Duodenal mucosa (tissue), 2 donors: Measurements from ENCODE around the gene SERPINA7.

Experiments used
- H3K27ac ChIP-seq: one replicate; pipeline ENCODE4 v1.7.0; 2013; ENCODE audit warnings: low read depth, low read length
- H3K27me3 ChIP-seq, 2 donors: one replicate each; pipeline ENCODE4 v1.7.0; 2013; ENCODE audit warnings: low read length in 2 of 2, control low read depth in 1 of 2; ENCODE audit not compliant: insufficient read depth in 2 of 2, control insufficient read depth in 1 of 2
- H3K36me3 ChIP-seq, 2 donors: one replicate each; pipeline ENCODE4 v1.7.0; 2013; ENCODE audit warnings: low read length in 2 of 2, control low read depth in 1 of 2; ENCODE audit not compliant: insufficient read depth in 2 of 2, control insufficient read depth in 1 of 2
- H3K4me1 ChIP-seq, 2 donors: one replicate each; pipeline ENCODE4 v1.7.0; 2013; ENCODE audit warnings: low read length in 2 of 2, control low read depth in 1 of 2; ENCODE audit not compliant: insufficient read depth in 2 of 2, control insufficient read depth in 1 of 2
- H3K4me3 ChIP-seq, 2 donors: one replicate each; pipeline ENCODE4 v1.7.0; 2013; ENCODE audit warnings: low read length in 2 of 2, low read depth in 1 of 2
- H3K9ac ChIP-seq, 2 donors: one replicate each; pipeline ENCODE4 v1.7.0; 2013; ENCODE audit warnings: low read length in 2 of 2, low read depth in 1 of 2
- H3K9me3 ChIP-seq, 2 donors: one replicate each; pipeline ENCODE4 v1.7.0; 2013; ENCODE audit warnings: low read length in 2 of 2, control low read depth in 1 of 2; ENCODE audit not compliant: control insufficient read depth in 1 of 2

Gene SERPINA7

DNA sequence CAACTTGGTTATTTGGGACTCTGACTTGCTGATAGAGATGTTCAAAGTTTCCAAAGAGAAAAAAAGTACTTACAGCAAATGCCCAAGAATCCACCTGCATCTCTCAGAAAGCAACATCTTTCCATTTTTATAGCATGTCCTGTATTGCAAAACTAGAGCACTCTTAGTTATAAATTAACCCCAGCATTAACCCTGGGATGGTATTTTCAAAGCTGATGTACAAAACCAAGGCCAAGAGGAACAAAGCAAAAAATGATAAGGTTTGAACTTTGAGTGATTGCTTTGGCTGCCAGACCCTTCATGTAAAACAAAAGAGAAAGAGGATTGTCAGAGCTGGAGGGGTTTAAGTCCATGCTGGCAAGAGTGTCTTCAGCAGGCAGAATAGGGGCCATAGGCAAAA is at the start of gene SERPINA7:
SERPINA7 (minus strand) TSS at position 103 of the 400 bp plus-strand sequence. CDS start 1,669 bp downstream, outside the sequence.
- Histone ChIP-seq H3K4me3 (no peak within 1 kb of the TSS), H3K36me3 (no peaks in the 10 kb centered on the region), H3K27me3 (no peaks in the 10 kb centered on the region), H3K4me1 (no peaks in the 10 kb centered on the region), H3K9ac (no peak within 1 kb of the TSS), H3K9me3 (no peaks in the 10 kb centered on the region), H3K27ac (no peak within 1 kb of the TSS)

DNA sequence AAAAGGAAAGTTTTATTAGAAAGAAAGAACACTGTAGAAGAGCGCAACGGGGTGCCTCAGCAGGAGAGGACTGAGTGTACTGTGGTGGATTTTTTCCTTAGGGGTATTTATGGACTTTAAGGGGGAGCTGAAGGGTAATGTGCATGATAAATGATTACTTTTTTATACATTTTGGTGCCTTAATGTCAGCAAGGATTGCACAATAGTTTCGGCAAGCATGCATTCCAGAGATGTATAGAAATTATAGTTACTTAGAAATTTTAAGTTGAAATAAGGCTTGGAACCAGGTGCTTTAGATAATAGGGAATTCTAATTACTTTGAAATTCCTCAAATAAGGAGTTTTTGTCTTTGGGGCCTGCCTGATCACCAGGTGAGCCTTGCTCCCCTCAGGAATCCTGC is 30.5 kb upstream of the SERPINA7 start:
- no peak overlapping the region for H3K27ac ChIP-seq
- no peaks in the 10 kb centered on the region for H3K4me1 ChIP-seq
- no peaks in the 10 kb centered on the region for H3K27me3 ChIP-seq
- H3K36me3 ChIP-seq: no peaks in the 10 kb centered on the region
- no peaks in the 10 kb centered on the region for H3K9me3 ChIP-seq
- H3K4me3 ChIP-seq: no peak overlapping the region
- H3K9ac ChIP-seq: no peak overlapping the region

DNA sequence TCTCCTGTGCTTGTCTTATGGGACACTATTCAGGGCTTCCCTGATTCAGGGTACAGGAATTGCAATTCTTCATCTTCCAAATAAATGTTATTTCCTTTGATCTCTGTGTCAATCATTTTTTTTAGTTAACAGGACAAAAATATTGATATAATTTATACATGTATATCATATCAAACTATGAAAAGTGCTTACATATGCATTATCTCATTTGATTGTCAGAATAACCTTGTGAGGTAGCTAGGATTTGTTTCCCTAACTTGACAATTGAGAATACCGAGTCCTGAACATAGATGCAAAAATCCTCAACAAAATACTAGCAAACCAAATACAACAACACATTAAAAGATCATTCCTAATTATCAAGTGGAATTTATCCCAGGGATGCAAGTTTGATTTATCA is 11.5 kb upstream of the SERPINA7 start:
- Histone ChIP-seq H3K27ac (no peak overlapping the region), H3K4me1 (no peaks in the 10 kb centered on the region), H3K9ac (no peak overlapping the region), H3K36me3 (no peaks in the 10 kb centered on the region), H3K4me3 (no peak overlapping the region), H3K9me3 (no peaks in the 10 kb centered on the region), H3K27me3 (no peaks in the 10 kb centered on the region)

GRCh38 chrX:106042296-106042695 is 3.8 kb upstream of the SERPINA7 start:
- H3K9me3 ChIP-seq: no peaks in the 10 kb centered on the region
- H3K27me3 ChIP-seq: no peaks in the 10 kb centered on the region
- no peaks in the 10 kb centered on the region for H3K4me1 ChIP-seq
- H3K9ac ChIP-seq: no peak overlapping the region
- no peak overlapping the region for H3K4me3 ChIP-seq
- H3K27ac ChIP-seq: no peak overlapping the region
- H3K36me3 ChIP-seq: no peaks in the 10 kb centered on the region

DNA sequence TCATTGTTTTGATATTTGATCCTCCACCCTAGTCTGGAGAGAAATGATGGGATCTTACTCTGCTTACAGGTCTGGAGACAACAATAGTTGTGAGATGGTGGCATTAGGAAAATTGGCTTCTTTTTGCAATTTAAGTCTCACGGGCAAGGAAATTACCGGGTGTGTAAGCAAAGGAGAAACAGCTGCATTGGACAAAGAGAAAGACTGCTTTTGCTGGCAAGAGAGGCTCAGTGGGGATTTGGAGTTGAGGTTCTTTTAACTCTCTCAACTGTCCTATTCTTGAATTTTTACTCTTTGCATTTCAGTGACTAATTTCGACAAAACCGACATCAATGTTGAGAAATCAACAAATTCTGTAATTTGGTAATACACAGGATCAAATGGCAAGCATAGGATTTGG is 2.3 kb upstream of the SERPINA7 start:
- no peaks in the 10 kb centered on the region for H3K27me3 ChIP-seq
- no peak overlapping the region for H3K4me3 ChIP-seq
- no peak overlapping the region for H3K27ac ChIP-seq

GRCh38 chrX:106039920-106040319 is 1.4 kb upstream of the SERPINA7 start:
- Histone ChIP-seq H3K9me3 (no peaks in the 10 kb centered on the region), H3K4me3 (no peak overlapping the region), H3K27me3 (no peaks in the 10 kb centered on the region), H3K4me1 (no peaks in the 10 kb centered on the region), H3K36me3 (no peaks in the 10 kb centered on the region), H3K27ac (no peak overlapping the region), H3K9ac (no peak overlapping the region)

More for the DNA sequence above, 2.3 kb upstream of the SERPINA7 start:
- Histone ChIP-seq H3K9me3 (no peaks in the 10 kb centered on the region), H3K36me3 (no peaks in the 10 kb centered on the region), H3K4me1 (no peaks in the 10 kb centered on the region), H3K9ac (no peak overlapping the region)

- Histone ChIP-seq H3K4me1 (no peaks in the 10 kb centered on the region), H3K27ac (no peak overlapping the region), H3K36me3 (no peaks in the 10 kb centered on the region), H3K4me3 (no peak overlapping the region), H3K9me3 (no peaks in the 10 kb centered on the region), H3K27me3 (no peaks in the 10 kb centered on the region), H3K9ac (no peak overlapping the region)
These were observed 573 bp downstream of the SERPINA7 start for GRCh38 chrX:106037835-106038473.

GRCh38 chrX:106036716-106037115 is 1.8 kb downstream of the SERPINA7 start:
- Histone ChIP-seq H3K9me3 (no peaks in the 10 kb centered on the region), H3K9ac (no peak overlapping the region), H3K27me3 (no peaks in the 10 kb centered on the region), H3K27ac (no peak overlapping the region), H3K36me3 (no peaks in the 10 kb centered on the region), H3K4me1 (no peaks in the 10 kb centered on the region), H3K4me3 (no peak overlapping the region)

DNA sequence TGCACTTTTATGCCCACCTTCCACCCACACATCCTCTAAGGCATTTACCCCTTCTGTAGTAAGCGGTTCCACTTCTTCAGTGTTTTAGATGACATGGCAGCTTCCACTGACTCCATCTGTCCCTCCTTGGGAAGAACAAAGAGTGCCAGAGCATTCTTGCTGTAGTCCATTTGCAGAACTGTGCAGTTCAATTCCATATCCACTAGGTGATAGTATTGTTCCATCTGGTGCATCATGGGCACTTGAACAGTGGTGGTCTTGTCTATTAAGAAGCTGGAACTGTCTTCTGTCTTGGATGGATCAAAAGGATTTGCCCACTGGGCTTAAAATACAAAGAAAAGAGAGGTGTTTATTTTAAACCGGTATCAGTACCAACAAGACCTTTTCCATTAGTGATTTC is 3.5 kb downstream of the SERPINA7 start:
- Histone ChIP-seq H3K9ac (no peak overlapping the region), H3K36me3 (no peaks in the 10 kb centered on the region), H3K4me1 (no peaks in the 10 kb centered on the region), H3K4me3 (no peak overlapping the region), H3K9me3 (no peaks in the 10 kb centered on the region), H3K27me3 (no peaks in the 10 kb centered on the region), H3K27ac (no peak overlapping the region)

GRCh38 chrX:106023947-106024346 is 14.6 kb downstream of the SERPINA7 start:
- Histone ChIP-seq H3K4me3 (no peak overlapping the region), H3K9me3 (no peaks in the 10 kb centered on the region), H3K9ac (no peak overlapping the region), H3K36me3 (no peaks in the 10 kb centered on the region), H3K4me1 (no peaks in the 10 kb centered on the region), H3K27me3 (no peaks in the 10 kb centered on the region), H3K27ac (no peak overlapping the region)

GRCh38 chrX:106022238-106022637 is 16.3 kb downstream of the SERPINA7 start:
- no peaks in the 10 kb centered on the region for H3K27me3 ChIP-seq
- H3K27ac ChIP-seq: no peak overlapping the region

More at GRCh38 chrX:106022238-106022637, 16.3 kb downstream of the SERPINA7 start:
- Histone ChIP-seq H3K9me3 (no peaks in the 10 kb centered on the region), H3K4me3 (no peak overlapping the region), H3K36me3 (no peaks in the 10 kb centered on the region), H3K9ac (no peak overlapping the region), H3K4me1 (no peaks in the 10 kb centered on the region)
